ENCODE data around the gene CYP2U1.

Gene CYP2U1

GRCh38 chr4:107987916-107988762, 56.8 kb downstream of the CYP2U1 start:
- H3K36me3 ChIP-seq (ENCODE audit: control insufficient read depth, insufficient read depth, low read length): no peaks in the 10 kb centered on the region
- H3K27me3 ChIP-seq (ENCODE audit: control insufficient read depth, insufficient read depth, low read length): 0 out of 2 replicates have a peak, but pooled peaks cover 7% of the 10 kb centered on the region
- H3K9me3 ChIP-seq (ENCODE audit: control insufficient read depth, insufficient read depth, low read length): no peaks in the 10 kb centered on the region
- peaks cover 6% of the 10 kb centered on the region for H3K4me1 ChIP-seq (ENCODE audit: control insufficient read depth, insufficient read depth, low read length)
- no peak overlapping the region for H3K9ac ChIP-seq (ENCODE audit: low read depth, low read length)
- H3K27ac ChIP-seq (ENCODE audit: low read depth, low read length): no peak overlapping the region
- H3K4me3 ChIP-seq (ENCODE audit: low read depth, low read length): no peak overlapping the region; the same call in 1 of the 2 replicates

- Histone ChIP-seq H3K9ac (ENCODE audit: low read depth, low read length) (no peak overlapping the region), H3K27me3 (ENCODE audit: control insufficient read depth, insufficient read depth, low read length) (0 out of 2 replicates have a peak, but pooled peaks cover 7% of the 10 kb centered on the region), H3K9me3 (ENCODE audit: control insufficient read depth, insufficient read depth, low read length) (no peaks in the 10 kb centered on the region), H3K4me3 (ENCODE audit: low read depth, low read length) (no peak overlapping the region), H3K36me3 (ENCODE audit: control insufficient read depth, insufficient read depth, low read length) (no peaks in the 10 kb centered on the region), H3K4me1 (ENCODE audit: control insufficient read depth, insufficient read depth, low read length) (peaks cover 9% of the 10 kb centered on the region), H3K27ac (ENCODE audit: low read depth, low read length) (no peak overlapping the region)
Measured at GRCh38 chr4:107988763-107989035, 57.4 kb downstream of the CYP2U1 start.

GRCh38 chr4:107989162-107989536, 57.8 kb downstream of the CYP2U1 start:
- H3K27ac ChIP-seq (ENCODE audit: low read depth, low read length): no peak overlapping the region
- H3K36me3 ChIP-seq (ENCODE audit: control insufficient read depth, insufficient read depth, low read length): no peaks in the 10 kb centered on the region
- H3K27me3 ChIP-seq (ENCODE audit: control insufficient read depth, insufficient read depth, low read length): 0 out of 2 replicates have a peak, but pooled peaks cover 7% of the 10 kb centered on the region
- peak overlapping the region; percentile 93 for H3K4me3 ChIP-seq (ENCODE audit: low read depth, low read length)
- no peak overlapping the region; the same call in 1 of the 2 replicates for H3K9ac ChIP-seq (ENCODE audit: low read depth, low read length)
- H3K4me1 ChIP-seq (ENCODE audit: control insufficient read depth, insufficient read depth, low read length): peaks cover 13% of the 10 kb centered on the region
- no peaks in the 10 kb centered on the region for H3K9me3 ChIP-seq (ENCODE audit: control insufficient read depth, insufficient read depth, low read length)

GRCh38 chr4:107989537-107990386, 58.4 kb downstream of the CYP2U1 start, which contains the start of gene HADH:
Gene HADH (plus strand): TSS chr4:107989889. CDS start chr4:107989933, 44 bp downstream.
- Histone ChIP-seq H3K27ac (ENCODE audit: low read depth, low read length) (peak within 1 kb of the TSS; percentile 50), H3K4me3 (ENCODE audit: low read depth, low read length) (peak within 1 kb of the TSS; percentile 93), H3K36me3 (ENCODE audit: control insufficient read depth, insufficient read depth, low read length) (no peaks in the 10 kb centered on the region), H3K9ac (ENCODE audit: low read depth, low read length) (peak within 1 kb of the TSS; percentile 86), H3K4me1 (ENCODE audit: control insufficient read depth, insufficient read depth, low read length) (peaks cover 13% of the 10 kb centered on the region), H3K27me3 (ENCODE audit: control insufficient read depth, insufficient read depth, low read length) (0 out of 2 replicates have a peak, but pooled peaks cover 7% of the 10 kb centered on the region), H3K9me3 (ENCODE audit: control insufficient read depth, insufficient read depth, low read length) (no peaks in the 10 kb centered on the region)

- 0 out of 2 replicates have a peak, but pooled peaks cover 7% of the 10 kb centered on the region for H3K27me3 ChIP-seq (ENCODE audit: control insufficient read depth, insufficient read depth, low read length)
- H3K9ac ChIP-seq (ENCODE audit: low read depth, low read length): no peak overlapping the region
- H3K4me3 ChIP-seq (ENCODE audit: low read depth, low read length): peak overlapping the region; percentile 93; the same call in 1 of the 2 replicates
- H3K27ac ChIP-seq (ENCODE audit: low read depth, low read length): no peak overlapping the region
- no peaks in the 10 kb centered on the region for H3K9me3 ChIP-seq (ENCODE audit: control insufficient read depth, insufficient read depth, low read length)
- H3K4me1 ChIP-seq (ENCODE audit: control insufficient read depth, insufficient read depth, low read length): peaks cover 13% of the 10 kb centered on the region
- H3K36me3 ChIP-seq (ENCODE audit: control insufficient read depth, insufficient read depth, low read length): peaks cover 5% of the 10 kb centered on the region; the same call in 1 of the 2 replicates
Measured at GRCh38 chr4:107991945-107992630, 60.7 kb downstream of the CYP2U1 start.

- H3K4me1 ChIP-seq (ENCODE audit: control insufficient read depth, insufficient read depth, low read length): peaks cover 11% of the 10 kb centered on the region
- H3K27ac ChIP-seq (ENCODE audit: low read depth, low read length): no peak overlapping the region
- 0 out of 2 replicates have a peak, but pooled peaks cover 3% of the 10 kb centered on the region for H3K27me3 ChIP-seq (ENCODE audit: control insufficient read depth, insufficient read depth, low read length)
- H3K36me3 ChIP-seq (ENCODE audit: control insufficient read depth, insufficient read depth, low read length): peaks cover 5% of the 10 kb centered on the region; the same call in 1 of the 2 replicates
- no peak overlapping the region for H3K4me3 ChIP-seq (ENCODE audit: low read depth, low read length)
- H3K9me3 ChIP-seq (ENCODE audit: control insufficient read depth, insufficient read depth, low read length): no peaks in the 10 kb centered on the region
- H3K9ac ChIP-seq (ENCODE audit: low read depth, low read length): no peak overlapping the region
Measured at GRCh38 chr4:107993969-107994368, 62.6 kb downstream of the CYP2U1 start.

- H3K9ac ChIP-seq (ENCODE audit: low read depth, low read length): no peak overlapping the region
- H3K9me3 ChIP-seq (ENCODE audit: control insufficient read depth, insufficient read depth, low read length): no peaks in the 10 kb centered on the region
- H3K27ac ChIP-seq (ENCODE audit: low read depth, low read length): no peak overlapping the region
- H3K4me3 ChIP-seq (ENCODE audit: low read depth, low read length): no peak overlapping the region
- H3K27me3 ChIP-seq (ENCODE audit: control insufficient read depth, insufficient read depth, low read length): no peaks in the 10 kb centered on the region
- H3K36me3 ChIP-seq (ENCODE audit: control insufficient read depth, insufficient read depth, low read length): peaks cover 7% of the 10 kb centered on the region; the same call in 1 of the 2 replicates
- H3K4me1 ChIP-seq (ENCODE audit: control insufficient read depth, insufficient read depth, low read length): peaks cover 8% of the 10 kb centered on the region; the same call in 1 of the 2 replicates
Measured at GRCh38 chr4:107994894-107995293, 63.5 kb downstream of the CYP2U1 start.

GRCh38 chr4:107996949-107997788, 65.8 kb downstream of the CYP2U1 start:
- Histone ChIP-seq H3K4me3 (ENCODE audit: low read depth, low read length) (no peak overlapping the region), H3K9ac (ENCODE audit: low read depth, low read length) (no peak overlapping the region), H3K36me3 (ENCODE audit: control insufficient read depth, insufficient read depth, low read length) (peaks cover 15% of the 10 kb centered on the region), H3K27me3 (ENCODE audit: control insufficient read depth, insufficient read depth, low read length) (no peaks in the 10 kb centered on the region), H3K4me1 (ENCODE audit: control insufficient read depth, insufficient read depth, low read length) (peaks cover 8% of the 10 kb centered on the region; the same call in 1 of the 2 replicates), H3K9me3 (ENCODE audit: control insufficient read depth, insufficient read depth, low read length) (no peaks in the 10 kb centered on the region; the same call in 1 of the 2 replicates), H3K27ac (ENCODE audit: low read depth, low read length) (no peak overlapping the region)

GRCh38 chr4:107997794-107998193, 66.4 kb downstream of the CYP2U1 start:
- Histone ChIP-seq H3K4me1 (ENCODE audit: control insufficient read depth, insufficient read depth, low read length) (peaks cover 8% of the 10 kb centered on the region; the same call in 1 of the 2 replicates), H3K27ac (ENCODE audit: low read depth, low read length) (no peak overlapping the region), H3K36me3 (ENCODE audit: control insufficient read depth, insufficient read depth, low read length) (peaks cover 15% of the 10 kb centered on the region), H3K4me3 (ENCODE audit: low read depth, low read length) (no peak overlapping the region), H3K27me3 (ENCODE audit: control insufficient read depth, insufficient read depth, low read length) (no peaks in the 10 kb centered on the region), H3K9ac (ENCODE audit: low read depth, low read length) (no peak overlapping the region), H3K9me3 (ENCODE audit: control insufficient read depth, insufficient read depth, low read length) (no peaks in the 10 kb centered on the region; the same call in 1 of the 2 replicates)
